Measurements from ENCODE around the gene CCDC178.

DNA sequence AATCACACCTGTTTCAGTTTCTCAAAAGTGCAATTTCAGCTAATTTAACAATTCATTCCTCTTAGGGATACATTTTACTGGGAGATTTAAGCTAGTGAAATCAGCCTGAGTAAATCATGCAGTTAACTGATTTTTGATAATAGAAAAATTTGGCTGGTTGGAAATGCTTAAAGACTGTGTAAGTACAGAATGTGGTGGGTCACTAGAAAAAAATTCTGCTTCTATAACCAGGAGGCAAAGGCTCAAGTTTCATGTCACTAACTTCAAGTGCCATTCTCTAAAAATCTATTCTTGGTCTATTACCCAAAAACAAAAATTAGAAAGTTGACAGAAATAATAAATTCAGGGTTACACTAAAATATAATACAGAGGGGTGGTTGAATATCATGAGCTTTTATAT is 271.3 kb downstream of the CCDC178 start:
- no peak for TF ChIP-seq ZBTB7A (IDR thresholded peaks at IDR 0.05; ENCODE audit: low read depth)
- TF ChIP-seq EP300 (IDR thresholded peaks at IDR 0.05; ENCODE audit: borderline replicate concordance): peak; percentile 53; the same call in 1 of the 2 replicates
- no peak for TF ChIP-seq CREB1 (IDR thresholded peaks at IDR 0.05; ENCODE audit: low read depth)
- TF ChIP-seq, protein P1, sequence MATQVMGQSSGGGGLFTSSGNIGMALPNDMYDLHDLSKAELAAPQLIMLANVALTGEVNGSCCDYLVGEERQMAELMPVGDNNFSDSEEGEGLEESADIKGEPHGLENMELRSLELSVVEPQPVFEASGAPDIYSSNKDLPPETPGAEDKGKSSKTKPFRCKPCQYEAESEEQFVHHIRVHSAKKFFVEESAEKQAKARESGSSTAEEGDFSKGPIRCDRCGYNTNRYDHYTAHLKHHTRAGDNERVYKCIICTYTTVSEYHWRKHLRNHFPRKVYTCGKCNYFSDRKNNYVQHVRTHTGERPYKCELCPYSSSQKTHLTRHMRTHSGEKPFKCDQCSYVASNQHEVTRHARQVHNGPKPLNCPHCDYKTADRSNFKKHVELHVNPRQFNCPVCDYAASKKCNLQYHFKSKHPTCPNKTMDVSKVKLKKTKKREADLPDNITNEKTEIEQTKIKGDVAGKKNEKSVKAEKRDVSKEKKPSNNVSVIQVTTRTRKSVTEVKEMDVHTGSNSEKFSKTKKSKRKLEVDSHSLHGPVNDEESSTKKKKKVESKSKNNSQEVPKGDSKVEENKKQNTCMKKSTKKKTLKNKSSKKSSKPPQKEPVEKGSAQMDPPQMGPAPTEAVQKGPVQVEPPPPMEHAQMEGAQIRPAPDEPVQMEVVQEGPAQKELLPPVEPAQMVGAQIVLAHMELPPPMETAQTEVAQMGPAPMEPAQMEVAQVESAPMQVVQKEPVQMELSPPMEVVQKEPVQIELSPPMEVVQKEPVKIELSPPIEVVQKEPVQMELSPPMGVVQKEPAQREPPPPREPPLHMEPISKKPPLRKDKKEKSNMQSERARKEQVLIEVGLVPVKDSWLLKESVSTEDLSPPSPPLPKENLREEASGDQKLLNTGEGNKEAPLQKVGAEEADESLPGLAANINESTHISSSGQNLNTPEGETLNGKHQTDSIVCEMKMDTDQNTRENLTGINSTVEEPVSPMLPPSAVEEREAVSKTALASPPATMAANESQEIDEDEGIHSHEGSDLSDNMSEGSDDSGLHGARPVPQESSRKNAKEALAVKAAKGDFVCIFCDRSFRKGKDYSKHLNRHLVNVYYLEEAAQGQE (IDR thresholded peaks at IDR 0.05; ENCODE audit: low read depth): no peak
- TF ChIP-seq FOXM1 (IDR thresholded peaks at IDR 0.05; ENCODE audit: borderline replicate concordance, low read depth): peak; percentile 57; the same call in 1 of the 2 replicates
- TF ChIP-seq, protein P2, sequence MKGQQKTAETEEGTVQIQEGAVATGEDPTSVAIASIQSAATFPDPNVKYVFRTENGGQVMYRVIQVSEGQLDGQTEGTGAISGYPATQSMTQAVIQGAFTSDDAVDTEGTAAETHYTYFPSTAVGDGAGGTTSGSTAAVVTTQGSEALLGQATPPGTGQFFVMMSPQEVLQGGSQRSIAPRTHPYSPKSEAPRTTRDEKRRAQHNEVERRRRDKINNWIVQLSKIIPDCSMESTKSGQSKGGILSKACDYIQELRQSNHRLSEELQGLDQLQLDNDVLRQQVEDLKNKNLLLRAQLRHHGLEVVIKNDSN (IDR thresholded peaks at IDR 0.05): no peak
- no peak for TF ChIP-seq RAD21 (IDR thresholded peaks at IDR 0.05; ENCODE audit: low read depth)
- no peak for TF ChIP-seq YY1 (IDR thresholded peaks at IDR 0.05; ENCODE audit: low read depth)
- no peak for TF ChIP-seq TAF1 (IDR thresholded peaks at IDR 0.05; ENCODE audit: low read depth)
- TF ChIP-seq, protein P3, sequence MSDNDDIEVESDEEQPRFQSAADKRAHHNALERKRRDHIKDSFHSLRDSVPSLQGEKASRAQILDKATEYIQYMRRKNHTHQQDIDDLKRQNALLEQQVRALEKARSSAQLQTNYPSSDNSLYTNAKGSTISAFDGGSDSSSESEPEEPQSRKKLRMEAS (IDR thresholded peaks at IDR 0.05): no peak
- TF ChIP-seq EGR1 (IDR thresholded peaks at IDR 0.05): no peak
